HUES48 (cell line): ENCODE results near the gene MBP.

Source experiments
- H3K27ac ChIP-seq: one replicate; pipeline ENCODE4 v1.7.0; 2013; ENCODE audit warnings: low read depth, low read length, inconsistent platforms
- H3K27me3 ChIP-seq: 2 replicates; pipeline ENCODE4 v1.6.1; 2013; ENCODE audit warnings: mild to moderate bottlenecking, low read length; ENCODE audit not compliant: control insufficient read depth, insufficient read depth
- H3K36me3 ChIP-seq: 2 replicates; pipeline ENCODE4 v1.6.1; 2013; ENCODE audit warnings: low read length; ENCODE audit not compliant: control insufficient read depth, insufficient read depth
- H3K4me1 ChIP-seq: 2 replicates; pipeline ENCODE4 v1.6.1; 2013; ENCODE audit warnings: mild to moderate bottlenecking, low read length; ENCODE audit not compliant: control insufficient read depth, insufficient read depth
- H3K4me3 ChIP-seq: 2 replicates; pipeline ENCODE4 v1.5.1; 2013; ENCODE audit warnings: mild to moderate bottlenecking, low read depth, low read length
- H3K9ac ChIP-seq: 2 replicates; pipeline ENCODE4 v1.6.1; 2013; ENCODE audit warnings: mild to moderate bottlenecking, low read depth, low read length, moderate library complexity
- H3K9me3 ChIP-seq: 2 replicates; pipeline ENCODE4 v1.6.1; 2013; ENCODE audit warnings: low read length; ENCODE audit not compliant: control insufficient read depth, insufficient read depth

MBP gene

GRCh38 chr18:77164763-77165485, 32.3 kb upstream of the MBP start:
- Histone ChIP-seq H3K27me3 (no peaks in the 10 kb centered on the region), H3K36me3 (no peaks in the 10 kb centered on the region), H3K4me1 (peaks cover 42% of the 10 kb centered on the region), H3K27ac (no peak overlapping the region), H3K9me3 (no peaks in the 10 kb centered on the region), H3K9ac (no peak overlapping the region), H3K4me3 (no peak overlapping the region)

DNA sequence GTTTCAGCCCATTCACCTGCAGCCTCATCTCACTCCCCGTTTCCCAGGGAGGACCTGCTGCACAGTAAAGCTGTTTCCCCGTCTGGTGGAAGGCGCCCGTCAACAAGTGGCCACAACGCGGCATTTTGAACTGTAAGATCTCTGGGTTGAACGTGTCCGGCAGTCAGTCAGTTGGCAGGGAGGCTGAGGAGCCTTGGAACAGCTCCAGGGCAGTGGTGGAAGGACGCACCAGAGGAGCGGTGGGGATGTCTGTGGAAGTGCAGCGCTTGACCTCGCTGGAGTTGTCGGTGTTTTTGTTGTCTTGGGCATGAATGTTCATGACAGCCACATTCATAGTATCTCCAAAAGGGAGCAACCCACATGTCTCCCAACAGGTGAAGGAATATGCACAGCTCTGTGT, 31.4 kb upstream of the MBP start:
- Histone ChIP-seq H3K4me1 (peaks cover 42% of the 10 kb centered on the region), H3K9me3 (peaks cover 2% of the 10 kb centered on the region; the same call in 1 of the 2 replicates), H3K27ac (no peak overlapping the region), H3K4me3 (no peak overlapping the region), H3K36me3 (no peaks in the 10 kb centered on the region), H3K27me3 (no peaks in the 10 kb centered on the region), H3K9ac (no peak overlapping the region)

GRCh38 chr18:77162580-77162979, 30.0 kb upstream of the MBP start:
- Histone ChIP-seq H3K9ac (no peak overlapping the region), H3K36me3 (no peaks in the 10 kb centered on the region), H3K9me3 (peaks cover 3% of the 10 kb centered on the region; the same call in 1 of the 2 replicates), H3K4me3 (no peak overlapping the region), H3K27me3 (no peaks in the 10 kb centered on the region), H3K27ac (no peak overlapping the region), H3K4me1 (peaks cover 35% of the 10 kb centered on the region)

- Histone ChIP-seq H3K4me3 (no peak overlapping the region), H3K27ac (no peak overlapping the region), H3K36me3 (no peaks in the 10 kb centered on the region), H3K4me1 (peaks cover 30% of the 10 kb centered on the region), H3K9ac (no peak overlapping the region), H3K27me3 (no peaks in the 10 kb centered on the region), H3K9me3 (peaks cover 3% of the 10 kb centered on the region; the same call in 1 of the 2 replicates)
Measured at GRCh38 chr18:77161961-77162360, 29.4 kb upstream of the MBP start.

GRCh38 chr18:77161383-77161782, 28.8 kb upstream of the MBP start:
- Histone ChIP-seq H3K4me1 (peaks cover 26% of the 10 kb centered on the region), H3K36me3 (no peaks in the 10 kb centered on the region), H3K9ac (no peak overlapping the region), H3K27me3 (no peaks in the 10 kb centered on the region), H3K4me3 (no peak overlapping the region), H3K27ac (no peak overlapping the region), H3K9me3 (peaks cover 3% of the 10 kb centered on the region; the same call in 1 of the 2 replicates)

GRCh38 chr18:77160515-77160914, 27.9 kb upstream of the MBP start:
- Histone ChIP-seq H3K9me3 (peaks cover 3% of the 10 kb centered on the region; the same call in 1 of the 2 replicates), H3K27ac (peak overlapping the region; percentile 63), H3K4me1 (peaks cover 19% of the 10 kb centered on the region), H3K4me3 (0 out of 2 replicates have a peak overlapping the region, but pooled peaks have one; percentile 11), H3K36me3 (no peaks in the 10 kb centered on the region), H3K27me3 (no peaks in the 10 kb centered on the region), H3K9ac (no peak overlapping the region)

- Histone ChIP-seq H3K9me3 (peaks cover 3% of the 10 kb centered on the region; the same call in 1 of the 2 replicates), H3K9ac (no peak overlapping the region), H3K4me1 (peaks cover 16% of the 10 kb centered on the region), H3K36me3 (no peaks in the 10 kb centered on the region), H3K27ac (no peak overlapping the region), H3K27me3 (no peaks in the 10 kb centered on the region), H3K4me3 (no peak overlapping the region)
Measured at GRCh38 chr18:77157312-77157711, 24.7 kb upstream of the MBP start.

GRCh38 chr18:77155031-77155430, 22.4 kb upstream of the MBP start:
- no peak overlapping the region for H3K9ac ChIP-seq
- H3K4me1 ChIP-seq: peaks cover under 1% of the 10 kb centered on the region; the same call in 1 of the 2 replicates
- no peaks in the 10 kb centered on the region for H3K27me3 ChIP-seq
- peaks cover 3% of the 10 kb centered on the region; the same call in 1 of the 2 replicates for H3K9me3 ChIP-seq
- H3K4me3 ChIP-seq: no peak overlapping the region
- no peak overlapping the region for H3K27ac ChIP-seq
- no peaks in the 10 kb centered on the region for H3K36me3 ChIP-seq

- Histone ChIP-seq H3K4me3 (no peak overlapping the region), H3K27me3 (no peaks in the 10 kb centered on the region), H3K9ac (no peak overlapping the region), H3K4me1 (no peaks in the 10 kb centered on the region), H3K36me3 (no peaks in the 10 kb centered on the region), H3K27ac (no peak overlapping the region), H3K9me3 (no peaks in the 10 kb centered on the region)
Measured at GRCh38 chr18:77153404-77153803, 20.8 kb upstream of the MBP start.

DNA sequence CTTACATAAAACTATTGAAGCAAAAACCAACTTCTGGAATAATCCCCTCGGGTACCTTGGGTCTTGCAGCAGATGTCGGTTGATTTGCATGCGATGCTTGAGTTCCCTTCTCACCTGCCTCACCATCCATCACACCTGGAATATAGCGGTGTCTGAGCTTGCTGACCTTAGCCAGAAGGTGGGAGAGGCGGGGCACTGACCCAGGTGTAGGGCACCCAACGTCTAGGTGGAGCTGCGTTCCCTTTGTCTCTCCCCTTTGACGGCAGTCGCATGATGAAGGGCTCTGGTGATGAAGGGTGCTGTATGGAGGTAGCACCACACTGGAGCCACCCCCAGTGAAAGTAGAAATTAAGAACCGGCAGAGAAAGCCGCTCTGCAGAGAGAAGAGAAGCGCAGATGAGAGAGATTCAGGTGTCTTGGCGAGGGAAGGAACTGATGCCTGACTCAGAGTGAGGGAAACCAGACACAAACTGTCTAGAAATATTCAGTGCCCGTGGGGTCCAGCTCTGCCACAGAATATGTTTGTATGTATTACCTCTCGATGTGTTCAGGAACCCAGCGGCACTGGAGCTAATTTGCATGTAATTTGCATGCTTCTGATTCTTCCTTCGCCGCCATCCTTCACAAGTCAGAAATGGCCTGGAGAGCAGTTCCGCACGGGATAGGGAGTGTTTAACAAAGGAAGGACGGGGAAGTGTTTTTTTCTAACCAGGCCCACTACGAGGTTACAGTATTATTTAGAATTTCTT, 19.4 kb upstream of the MBP start:
- Histone ChIP-seq H3K4me1 (no peaks in the 10 kb centered on the region), H3K4me3 (no peak overlapping the region), H3K9me3 (no peaks in the 10 kb centered on the region), H3K36me3 (no peaks in the 10 kb centered on the region), H3K9ac (no peak overlapping the region), H3K27ac (no peak overlapping the region), H3K27me3 (no peaks in the 10 kb centered on the region)
